Central memory CD4-positive, alpha-beta T cell (primary cell): ENCODE results near the gene CTCFL.

Experiments used
- DNase-seq: peaks from one replicate; pipeline ENCODE4 v3.0.0; 2022

Gene CTCFL

GRCh38 chr20:57460781-57461465 is 64.0 kb downstream of the CTCFL start:
- no peak for DNase-seq

GRCh38 chr20:57459897-57460296 is 65.0 kb downstream of the CTCFL start:
- DNase-seq: no peak

GRCh38 chr20:57459278-57459677 is 65.7 kb downstream of the CTCFL start:
- DNase-seq: no peak

- DNase-seq: no peak
Measured at GRCh38 chr20:57458400-57459160, 66.4 kb downstream of the CTCFL start.

GRCh38 chr20:57457243-57458095 is 67.5 kb downstream of the CTCFL start:
- no peak for DNase-seq

GRCh38 chr20:57456116-57456515 is 68.8 kb downstream of the CTCFL start:
- no peak for DNase-seq

- no peak for DNase-seq
Measured at GRCh38 chr20:57455386-57455785, 69.6 kb downstream of the CTCFL start.

DNA sequence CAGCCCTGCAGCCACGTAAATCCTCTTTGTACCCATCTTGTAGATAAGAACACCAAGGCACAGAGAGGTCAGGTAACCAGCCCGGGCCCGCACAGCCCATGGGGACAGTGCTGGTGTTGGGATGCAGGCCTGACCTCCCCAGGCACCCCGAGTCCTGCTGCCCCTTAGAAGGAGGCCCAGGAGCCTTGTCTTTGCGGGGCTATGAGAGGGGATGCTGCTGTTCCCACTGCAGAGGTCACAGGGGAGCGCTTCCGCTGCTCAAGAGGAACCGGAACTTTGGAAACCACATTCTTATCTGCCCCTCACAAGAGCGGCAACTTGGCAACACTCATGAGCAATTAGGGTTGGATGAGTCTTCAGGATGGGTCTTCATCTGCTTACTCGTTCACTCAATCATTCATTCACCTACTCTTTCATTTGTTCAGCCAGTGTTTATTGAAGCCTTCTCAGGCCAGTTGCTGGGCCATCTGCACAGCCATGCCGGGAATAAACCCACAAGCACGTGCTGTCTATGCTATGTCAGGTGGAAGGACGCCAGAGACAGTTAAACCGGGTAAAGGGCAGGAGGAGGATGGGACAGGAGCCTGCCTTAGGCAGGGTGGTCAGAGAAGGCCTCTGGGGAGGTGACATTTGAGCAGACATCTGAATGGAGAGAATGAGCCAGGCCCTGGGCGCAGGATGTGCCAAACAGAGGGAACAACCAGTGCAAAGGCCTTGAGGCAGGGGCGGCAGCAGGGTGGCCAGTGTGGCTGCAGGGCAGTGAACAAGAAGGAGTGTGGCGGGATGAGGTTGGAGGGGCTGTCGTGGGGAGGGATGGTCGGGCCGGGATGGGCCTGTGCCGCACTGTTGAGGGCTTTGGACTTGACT is 72.9 kb downstream of the CTCFL start:
- no peak for DNase-seq

- DNase-seq: no peak
Measured at GRCh38 chr20:57451431-57451794, 73.5 kb downstream of the CTCFL start.

- DNase-seq: no peak
Measured at GRCh38 chr20:57450931-57451330, 74.0 kb downstream of the CTCFL start.

- DNase-seq: no peak
Measured at GRCh38 chr20:57450419-57450818, 74.5 kb downstream of the CTCFL start.

GRCh38 chr20:57449398-57450354 is 75.3 kb downstream of the CTCFL start:
- DNase-seq: no peak

GRCh38 chr20:57448764-57449354 is 76.1 kb downstream of the CTCFL start:
- DNase-seq: no peak
